Fibroblast of lung (primary cell): Measurements from ENCODE around the gene LRIF1. TPM values are rescaled to one million over a fixed set of nuclear protein-coding genes. Genes with fewer than 3 reads are reported as not detected.

Source experiments
- DNase-seq, 2 donors: peaks; one replicate each; pipeline versions ENCODE4 v3.0.0 to v3.0.0-alpha.2; 2010; ENCODE audit warnings: low read depth in 2 of 2
- H2AFZ ChIP-seq: 2 replicates; pipeline ENCODE4 v1.5.1; 2012; ENCODE audit warnings: low read length, control low read depth, inconsistent platforms
- H3K27ac ChIP-seq: 2 replicates; pipeline ENCODE4 v1.5.1; 2011; ENCODE audit warnings: low read length, control low read depth; ENCODE audit not compliant: insufficient read depth
- H3K27me3 ChIP-seq: 2 replicates; pipeline ENCODE4 v1.5.1; 2011; ENCODE audit warnings: mild to moderate bottlenecking, low read length; ENCODE audit not compliant: control insufficient read depth, insufficient read depth
- H3K36me3 ChIP-seq: 2 replicates; pipeline ENCODE4 v1.5.1; 2011; ENCODE audit warnings: low read length; ENCODE audit not compliant: control insufficient read depth, insufficient read depth
- H3K4me1 ChIP-seq: 2 replicates; pipeline ENCODE4 v1.5.1; 2011; ENCODE audit warnings: low read length; ENCODE audit not compliant: control insufficient read depth, insufficient read depth; ENCODE audit errors: extremely low read depth
- H3K4me2 ChIP-seq: 2 replicates; pipeline ENCODE4 v1.5.1; 2011; ENCODE audit warnings: low read length, control low read depth; ENCODE audit not compliant: insufficient read depth; ENCODE audit errors: extremely low read depth
- H3K4me3 ChIP-seq, 4 experiments: fragments of 200-600 bp in 1 of 4; sonication (generic) in 1 of 4; replicated peaks in 1 of 4; 2 replicates each; pipeline ENCODE4 v1.5.1; 2011 to 2016; ENCODE audit warnings: low read length in 4 of 4, low read depth in 3 of 4, mild to moderate bottlenecking in 3 of 4, control low read depth in 2 of 4, inconsistent platforms in 1 of 4, mixed read lengths in 1 of 4; ENCODE audit not compliant: insufficient read depth in 1 of 4; ENCODE audit errors: control extremely low read depth in 1 of 4
- H3K79me2 ChIP-seq: 2 replicates; pipeline ENCODE4 v1.5.1; 2012; ENCODE audit warnings: mild to moderate bottlenecking, low read length, inconsistent platforms; ENCODE audit not compliant: control insufficient read depth, insufficient read depth
- H3K9ac ChIP-seq: 2 replicates; pipeline ENCODE4 v1.5.1; 2011; ENCODE audit warnings: mild to moderate bottlenecking, low read length, control low read depth; ENCODE audit not compliant: insufficient read depth
- H3K9me3 ChIP-seq: 2 replicates; pipeline ENCODE4 v1.5.1; 2012; ENCODE audit warnings: low read depth, low read length; ENCODE audit not compliant: control insufficient read depth, insufficient read depth
- H4K20me1 ChIP-seq: 2 replicates; pipeline ENCODE4 v1.5.1; 2011; ENCODE audit warnings: low read length; ENCODE audit not compliant: control insufficient read depth, insufficient read depth; ENCODE audit errors: extremely low read depth
- CTCF ChIP-seq, 2 donors: IDR thresholded peaks in 1 of 2; conservative IDR thresholded peaks in 1 of 2; 1 replicate in 1 of 2; 2 replicates in 1 of 2; pipeline ENCODE4 v1.5.1; 2011 to 2012; ENCODE audit warnings: low read length in 2 of 2, control low read depth in 1 of 2, inconsistent platforms in 1 of 2, low read depth in 1 of 2, mild to moderate bottlenecking in 1 of 2
- EZH2 ChIP-seq: IDR thresholded peaks from 2 replicates; pipeline ENCODE4 v1.5.1; 2012; ENCODE audit warnings: low read length, control low read depth, mild to moderate bottlenecking; ENCODE audit errors: missing control alignments
- polyA plus RNA-seq, 2 donors: library from polyadenylated mRNA; depleted of rRNA in 1 of 2; stranded (reverse) in 1 of 2; unstranded in 1 of 2; fragments of >200 nt; gene quantifications; 2 replicates each; pipeline ENCODE4 v1.2.1, GENCODE V29; 2011 to 2012; ENCODE audit warnings: missing spikeins in 1 of 2
- total RNA-seq: library from RNA; depleted of rRNA; stranded (reverse); fragments of >200 nt; gene quantifications from 2 replicates; pipeline ENCODE4 v1.2.1, GENCODE V29; 2014

The LRIF1 gene
- total and polyA plus RNA-seq, 2 donors (not counting 1 experiment from before 2014, with no cell fraction given), result 11.9 to 17.2 TPM

GRCh38 chr1:110961902-110962301 lies 1.8 kb downstream of the LRIF1 start:
- peak overlapping the region in 2 of 4 experiments; percentile 85 to 93 for H3K4me3 ChIP-seq
- DNase-seq, result no peak
- H3K9ac ChIP-seq, result no peak overlapping the region
- H4K20me1 ChIP-seq, result no peaks in the 10 kb centered on the region
- H3K36me3 ChIP-seq, result no peaks in the 10 kb centered on the region
- no peaks in the 10 kb centered on the region for H3K4me1 ChIP-seq
- no peak overlapping the region for H3K4me2 ChIP-seq
- H3K27ac ChIP-seq, result no peak overlapping the region
- TF ChIP-seq CTCF (conservative IDR thresholded peaks at IDR 0.05 in 1 of 2, IDR thresholded peaks at IDR 0.05 in 1 of 2; ENCODE audit: low read depth in 1 of 2, low read length in 2 of 2), result no peak
- TF ChIP-seq EZH2, result no peak
- no peaks in the 10 kb centered on the region for H3K27me3 ChIP-seq
- no peak overlapping the region for H2AFZ ChIP-seq
- H3K79me2 ChIP-seq, result peaks cover 4% of the 10 kb centered on the region
- H3K9me3 ChIP-seq, result no peaks in the 10 kb centered on the region

DNA sequence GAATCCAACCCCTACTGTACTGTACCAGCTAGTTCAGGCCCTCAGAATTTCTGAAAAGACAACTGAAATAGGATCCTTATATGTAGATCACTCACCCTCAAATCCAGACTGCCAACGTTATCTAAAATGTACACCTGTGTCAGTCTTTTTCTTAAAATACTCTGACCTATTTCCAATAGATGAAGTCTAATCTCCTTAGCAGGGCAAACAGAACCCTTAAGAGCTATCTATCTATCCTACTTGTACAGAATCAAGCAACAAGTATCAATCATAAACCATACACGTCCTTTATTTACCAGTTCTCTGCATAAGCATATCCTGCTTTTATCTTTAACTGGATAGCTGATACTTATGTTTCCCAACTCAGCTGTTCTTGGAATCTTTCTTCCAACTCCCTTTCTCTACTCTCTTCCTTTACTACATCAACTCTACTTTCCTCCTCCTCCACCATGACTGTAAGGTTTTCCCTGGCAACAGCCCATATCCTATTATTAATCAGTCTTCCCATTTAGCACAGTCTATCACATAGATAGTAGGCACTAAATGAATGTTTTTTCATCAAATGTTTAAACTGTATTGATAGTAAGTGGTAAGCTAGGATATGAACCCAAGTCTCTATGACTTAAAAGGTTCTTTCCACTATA lies 2.8 kb downstream of the LRIF1 start:
- Histone ChIP-seq H4K20me1 (no peaks in the 10 kb centered on the region), H3K27me3 (no peaks in the 10 kb centered on the region), H3K4me2 (no peak overlapping the region), H3K36me3 (no peaks in the 10 kb centered on the region), H3K9me3 (no peaks in the 10 kb centered on the region), H3K79me2 (peaks cover 4% of the 10 kb centered on the region), H3K27ac (no peak overlapping the region), H3K4me1 (no peaks in the 10 kb centered on the region), H3K9ac (no peak overlapping the region), H3K4me3 (no peak overlapping the region), H2AFZ (no peak overlapping the region)
- DNase-seq, result no peak
- TF ChIP-seq CTCF (conservative IDR thresholded peaks at IDR 0.05 in 1 of 2, IDR thresholded peaks at IDR 0.05 in 1 of 2; ENCODE audit: low read depth in 1 of 2, low read length in 2 of 2), result no peak
- no peak for TF ChIP-seq EZH2

GRCh38 chr1:110957798-110958197 lies 5.9 kb downstream of the LRIF1 start:
- no peaks in the 10 kb centered on the region for H3K36me3 ChIP-seq
- TF ChIP-seq CTCF (conservative IDR thresholded peaks at IDR 0.05 in 1 of 2, IDR thresholded peaks at IDR 0.05 in 1 of 2; ENCODE audit: low read depth in 1 of 2, low read length in 2 of 2), result no peak
- TF ChIP-seq EZH2, result no peak
- H3K27me3 ChIP-seq, result no peaks in the 10 kb centered on the region
- no peak overlapping the region for H3K27ac ChIP-seq
- H3K9me3 ChIP-seq, result no peaks in the 10 kb centered on the region
- no peaks in the 10 kb centered on the region for H4K20me1 ChIP-seq
- H3K79me2 ChIP-seq, result peaks cover 5% of the 10 kb centered on the region
- no peak for DNase-seq
- no peak overlapping the region for H3K9ac ChIP-seq
- H3K4me2 ChIP-seq, result no peak overlapping the region
- H3K4me3 ChIP-seq, result no peak overlapping the region
- no peaks in the 10 kb centered on the region for H3K4me1 ChIP-seq
- no peak overlapping the region for H2AFZ ChIP-seq
